ENCODE measurements around the gene NSD2. TPM values are rescaled to one million over a fixed set of nuclear protein-coding genes. Genes with fewer than 3 reads are reported as not detected.

The NSD2 gene
- total and polyA plus RNA-seq, 9 of the 15 experiments (the other 6 are each of a cell fraction or from before 2014, with no cell fraction given) = 6.4 to 126 (median 58.8) TPM

DNA sequence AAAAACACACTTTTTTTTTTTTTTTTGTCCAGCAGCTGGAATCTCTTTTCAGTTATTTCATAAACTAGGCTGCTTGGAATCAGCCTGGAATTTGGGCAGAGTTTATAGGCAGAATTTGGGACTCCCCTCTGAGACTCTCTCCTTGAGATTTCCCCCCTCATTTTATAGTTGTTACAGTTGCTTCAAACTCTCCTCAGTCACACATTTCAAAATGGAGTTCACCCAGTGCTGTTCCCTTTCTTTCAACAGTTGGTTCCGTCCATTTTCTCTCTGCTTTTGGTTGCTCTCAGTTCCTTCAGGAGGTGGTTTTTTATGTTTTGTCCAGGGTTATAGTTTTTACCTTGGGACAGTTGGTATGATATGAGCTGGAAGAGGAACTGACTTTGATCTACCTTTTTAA is 27.5 kb downstream of the NSD2 start (continued):
- TF ChIP-seq HBP1 (CRISPR knock-in tag; IDR thresholded peaks at IDR 0.05) = no peak
- TF ChIP-seq RNF2 (IDR thresholded peaks at IDR 0.05) = no peak
- TF ChIP-seq SETDB1 (IDR thresholded peaks at IDR 0.05; ENCODE audit: low read length) = no peak
- no peak for TF ChIP-seq HDAC2 (IDR thresholded peaks at IDR 0.05)
- no peak for TF ChIP-seq KHSRP (IDR thresholded peaks at IDR 0.05)
- TF ChIP-seq DNMT1 (IDR thresholded peaks at IDR 0.05) = no peak
- no peak for TF ChIP-seq TOE1 (IDR thresholded peaks at IDR 0.05; ENCODE audit: borderline replicate concordance)
- 0 out of 2 replicates have a peak, but pooled peaks have one; percentile 24 for TF ChIP-seq TOE1 (CRISPR knock-in tag; IDR thresholded peaks at IDR 0.05; ENCODE audit: borderline replicate concordance, low read depth)

- CTCF ChIA-PET (ENCODE audit: low intra/inter-chr PET ratio) = interaction anchor here (0.6 to 2.1 kb wide), 8 partner anchors 37 to 206 kb away, joined by 3 to 15 read pairs (median 5); partner anchors contain the start of gene LETM1
- H3K9me3 ChIP-seq (replicated peaks; ENCODE audit: control insufficient read depth, insufficient read depth, low read depth, low read length) = no peaks in the 10 kb centered on the region
- DNase-seq (ENCODE audit: extremely low read depth in 1 of 4, low spot score in 3 of 4) (peak; percentile 85 to 87 (median 86)), FAIRE-seq (peak; percentile 91), ATAC-seq (peak; percentile 95)
- no peak overlapping the region; a peak in 1 of 4 replicates for H3K9ac ChIP-seq (ENCODE audit: insufficient read depth in 1 of 2, low read depth in 2 of 2, low read length in 2 of 2)
- POLR2A ChIA-PET = interaction anchor here (0.6 to 3.3 kb wide), 7 partner anchors 11 to 79 kb away, joined by 3 to 15 read pairs (median 4); partner anchors contain the start of gene LETM1
- WGBS (ENCODE audit: insufficient coverage, low coverage, missing lambda C conversion rate) = 19% methylated on average over 15 of the region's 15 CpGs
- no peak overlapping the region for H3K4me3 ChIP-seq
- in situ Hi-C loops (cut with MboI) = loop anchor here (5.0 kb wide), 1 partner anchor 82 kb away; no protein-coding TSS in a partner anchor
- H2AFZ ChIP-seq (ENCODE audit: low read depth, low read length) = no peak overlapping the region
- peaks cover 5% of the 10 kb centered on the region in 2 experiments; a peak in 4 of 5 replicates for H3K4me1 ChIP-seq (replicated peaks in 1 of 2; ENCODE audit: control insufficient read depth in 2 of 2, insufficient read depth in 2 of 2, low read length in 2 of 2)
- H4K20me1 ChIP-seq (replicated peaks; ENCODE audit: control insufficient read depth, insufficient read depth, low read length) = peaks cover 37% of the 10 kb centered on the region
- no peak overlapping the region for H3K27ac ChIP-seq (ENCODE audit: extremely low read depth, low read depth, low read length)
- no TSS peak for BruUV-seq (replicated peaks)
- peaks cover 4% of the 10 kb centered on the region for H3K9me1 ChIP-seq (ENCODE audit: control insufficient read depth, insufficient read depth, low read length)
- H3K36me3 ChIP-seq (ENCODE audit: control insufficient read depth, insufficient read depth, low read length) = peaks cover 68% of the 10 kb centered on the region
- intact Hi-C loops (cut with micrococcal nuclease) = loop anchor here (1.0 to 5.0 kb wide), 3 partner anchors 26 to 87 kb away; partner anchors contain the start of gene LETM1
- no peaks in the 10 kb centered on the region for H3K27me3 ChIP-seq (ENCODE audit: control insufficient read depth in 2 of 2, insufficient read depth in 2 of 2, low read length in 2 of 2)
- H3K4me2 ChIP-seq (ENCODE audit: insufficient read depth, low read length) = no peak overlapping the region
- H3K79me2 ChIP-seq (ENCODE audit: control insufficient read depth, insufficient read depth, low read length) = peaks cover 95% of the 10 kb centered on the region
- TF ChIP-seq MAZ (CRISPR knock-in tag; conservative IDR thresholded peaks at IDR 0.05 in 1 of 2, IDR thresholded peaks at IDR 0.05 in 1 of 2) (peak in 1 of 2 experiments; percentile 45; a peak in 1 of 4 replicates), ZNF592 (IDR thresholded peaks at IDR 0.05) (no peak), HDGF (IDR thresholded peaks at IDR 0.05) (peak; percentile 58; the same call in 1 of the 2 replicates), ZNF24 (IDR thresholded peaks at IDR 0.05) (no peak), ZNF644 (tag; IDR thresholded peaks at IDR 0.05; ENCODE audit: low read depth) (no peak), FOXM1 (IDR thresholded peaks at IDR 0.05; ENCODE audit: low read depth) (no peak), FOXM1 (CRISPR knock-in tag; IDR thresholded peaks at IDR 0.05; ENCODE audit: low read depth) (no peak), ZNF695 (CRISPR knock-in tag; IDR thresholded peaks at IDR 0.05) (no peak)
Observed at GRCh38 chr4:1899149-1900086, 28.2 kb downstream of the NSD2 start.

All from K562 (cell line).